Naive thymus-derived CD4-positive, alpha-beta T cell (primary cell): Measurements from ENCODE around the gene KDM8. TPM values are rescaled to one million over a fixed set of nuclear protein-coding genes. Genes with fewer than 3 reads are reported as not detected.

Experiments
- ATAC-seq: fragments of 150-1000 bp; cut with Tn5 transposase; 2 replicates; pipeline ENCODE4 v1.10.0; 2021; ENCODE audit warnings: mild to moderate bottlenecking, moderate library complexity
- CTCF ChIA-PET: fragments of 350-600 bp; sonication (Branson Sonifier 250); formaldehyde crosslinking; loops from one replicate; lab custom pipeline; 2021; ENCODE audit warnings: antibody characterized with exemption; lab: Charles Lee
- POLR2A ChIA-PET: fragments of 350-600 bp; sonication (Branson Sonifier 250); formaldehyde crosslinking; loops from one replicate; lab custom pipeline; 2021; ENCODE audit warnings: antibody characterized with exemption, inconsistent platforms; lab: Charles Lee
- DNase-seq, 9 donors: peaks; one replicate each; pipeline versions ENCODE4 v3.0.0 to v3.0.0-alpha.2; 2020 to 2022; ENCODE audit warnings: mixed read lengths in 1 of 9
- H3K27ac ChIP-seq: one replicate; pipeline ENCODE4 v1.7.0; 2013; ENCODE audit warnings: mild to moderate bottlenecking, low read depth, low read length, moderate library complexity
- H3K27me3 ChIP-seq, 2 donors: one replicate each; pipeline ENCODE4 v1.7.0; 2013; ENCODE audit warnings: low read length in 2 of 2, mild to moderate bottlenecking in 2 of 2, moderate library complexity in 2 of 2; ENCODE audit not compliant: control insufficient read depth in 2 of 2, insufficient read depth in 2 of 2
- H3K36me3 ChIP-seq, 3 experiments: 1 replicate in 2 of 3; 2 replicates in 1 of 3; pipeline ENCODE4 v1.7.0; 2013; ENCODE audit warnings: low read length in 3 of 3, mild to moderate bottlenecking in 3 of 3, moderate library complexity in 1 of 3; ENCODE audit not compliant: insufficient read depth in 3 of 3, control insufficient read depth in 2 of 3
- H3K4me1 ChIP-seq, 2 donors: one replicate each; pipeline ENCODE4 v1.7.0; 2013; ENCODE audit warnings: low read length in 2 of 2, mild to moderate bottlenecking in 2 of 2, moderate library complexity in 1 of 2; ENCODE audit not compliant: control insufficient read depth in 2 of 2, insufficient read depth in 2 of 2
- H3K4me3 ChIP-seq: 2 replicates; pipeline ENCODE4 v1.7.0; 2013; ENCODE audit warnings: mild to moderate bottlenecking, low read length
- H3K9me3 ChIP-seq, 3 experiments: 1 replicate in 2 of 3; 2 replicates in 1 of 3; pipeline ENCODE4 v1.7.0; 2013; ENCODE audit warnings: low read length in 3 of 3; ENCODE audit not compliant: control insufficient read depth in 2 of 3
- H3K27ac Mint-ChIP-seq, 9 donors: one replicate each; pipeline ENCODE4 v1.8.0; 2020 to 2022; ENCODE audit warnings: mixed read lengths in 9 of 9, mild to moderate bottlenecking in 8 of 9, moderate library complexity in 5 of 9, inconsistent platforms in 2 of 9
- H3K27me3 Mint-ChIP-seq, 5 donors: one replicate each; pipeline ENCODE4 v1.8.0; 2021 to 2022; ENCODE audit warnings: mixed read lengths in 5 of 5, mild to moderate bottlenecking in 1 of 5
- H3K36me3 Mint-ChIP-seq, 5 donors: one replicate each; pipeline ENCODE4 v1.8.0; 2020 to 2022; ENCODE audit warnings: mixed read lengths in 5 of 5, mild to moderate bottlenecking in 3 of 5, inconsistent platforms in 1 of 5
- H3K4me1 Mint-ChIP-seq, 7 donors: one replicate each; pipeline ENCODE4 v1.8.0; 2020 to 2022; ENCODE audit warnings: mixed read lengths in 7 of 7, mild to moderate bottlenecking in 3 of 7, inconsistent platforms in 1 of 7
- H3K4me3 Mint-ChIP-seq, 10 donors: one replicate each; pipeline ENCODE4 v1.8.0; 2020 to 2022; ENCODE audit warnings: mild to moderate bottlenecking in 10 of 10, mixed read lengths in 10 of 10, moderate library complexity in 6 of 10, inconsistent platforms in 2 of 10
- H3K9me3 Mint-ChIP-seq, 11 donors: one replicate each; pipeline ENCODE4 v1.8.0; 2020 to 2022; ENCODE audit warnings: mixed read lengths in 11 of 11, mild to moderate bottlenecking in 4 of 11, inconsistent platforms in 1 of 11, moderate library complexity in 1 of 11
- intact Hi-C, 2 donors: fragments of 100-400 bp; cut with micrococcal nuclease; formaldehyde crosslinking; loops; one replicate each; pipeline ENCODE4 v1.15.1; 2023
- polyA plus RNA-seq, 2 donors: library from polyadenylated mRNA; unstranded; fragments of 300-500 nt; fragmentation: Illumina TruSeq; gene quantifications; one replicate each; pipeline ENCODE4 v1.2.3, GENCODE V29; 2021
- total RNA-seq, 6 experiments: library from RNA in 5 of 6; stranded (reverse) in 5 of 6; gene quantifications; 1 replicate in 5 of 6; 2 replicates in 1 of 6; pipeline ENCODE4 v1.2.3 and lab custom pipeline; 2021 to 2026

Gene KDM8
- total and polyA plus RNA-seq, 7 experiments from 2014 or later, result 10.0 to 34.4 (median 18.5) TPM

- H3K27ac ChIP-seq, result peak overlapping the region; percentile 97
- no peaks in the 10 kb centered on the region for H3K36me3 ChIP-seq
- no peaks in the 10 kb centered on the region for H3K27me3 ChIP-seq
- Mint-ChIP-seq H3K9me3 (peaks cover 0 to 2% (median 0%) of the 10 kb centered on the region in 11 donors), H3K27ac (peak overlapping the region; percentile 91 to 100 (median 98)), H3K36me3 (peaks cover 0 to 25% (median 0%) of the 10 kb centered on the region in 5 donors), H3K4me3 (peak overlapping the region in 9 of 10 donors; percentile 21 to 88 (median 84)), H3K27me3 (no peaks in the 10 kb centered on the region), H3K4me1 (peaks cover 67 to 98% (median 88%) of the 10 kb centered on the region in 7 donors)
- peaks cover 91 to 92% of the 10 kb centered on the region in 2 donors for H3K4me1 ChIP-seq
- no peak for DNase-seq
- no peak for ATAC-seq
- ChIA-PET CTCF (interaction anchor here (0.5 to 9.5 kb wide), 24 partner anchors 9 to 222 kb away, joined by 3 to 107 read pairs (median 6); partner anchors contain the start of genes KDM8 and NSMCE1), POLR2A (interaction anchor here (0.8 to 16.3 kb wide), 25 partner anchors 7 to 229 kb away, joined by 3 to 196 read pairs (median 6); partner anchors contain the start of genes IL21R, KDM8 and NSMCE1)
- H3K4me3 ChIP-seq, result peak overlapping the region; percentile 29
- H3K9me3 ChIP-seq, result no peaks in the 10 kb centered on the region
- intact Hi-C loops, result loop anchor here (2.0 kb wide), 3 partner anchors 55 to 169 kb away; partner anchors contain the start of gene IL21R (in 1 of the 2)
Measured at GRCh38 chr16:27234171-27234570, 30.8 kb downstream of the KDM8 start.

GRCh38 chr16:27234603-27235002 is 31.3 kb downstream of the KDM8 start:
- no peaks in the 10 kb centered on the region for H3K27me3 Mint-ChIP-seq
- Histone ChIP-seq H3K27ac (peak overlapping the region; percentile 97), H3K27me3 (no peaks in the 10 kb centered on the region), H3K4me3 (peak overlapping the region; percentile 29), H3K36me3 (no peaks in the 10 kb centered on the region), H3K9me3 (no peaks in the 10 kb centered on the region), H3K4me1 (peaks cover 88 to 91% of the 10 kb centered on the region in 2 donors)
- CTCF ChIA-PET, result interaction anchor here (0.5 to 9.5 kb wide), 27 partner anchors 9 to 222 kb away, joined by 3 to 107 read pairs (median 5); partner anchors contain the start of genes KDM8 and NSMCE1
- peak overlapping the region; percentile 77 to 88 (median 84) for H3K4me3 Mint-ChIP-seq
- H3K9me3 Mint-ChIP-seq, result peaks cover 0 to 3% (median 0%) of the 10 kb centered on the region in 11 donors
- DNase-seq (peak in 1 of 9 donors; percentile 39), ATAC-seq (no peak)
- H3K27ac Mint-ChIP-seq, result peak overlapping the region; percentile 91 to 100 (median 99)
- intact Hi-C loops, result loop anchor here (1.0 to 5.0 kb wide), 20 partner anchors 20 to 1613 kb away; partner anchors contain the start of genes IL21R (in 2 of the 2), KDM8 (in 2 of the 2), NSMCE1 (in 2 of the 2) and TUFM (in 1 of the 2)
- POLR2A ChIA-PET, result interaction anchor here (0.8 to 16.3 kb wide), 34 partner anchors 8 to 228 kb away, joined by 3 to 196 read pairs (median 6); partner anchors contain the start of genes IL21R, KDM8 and NSMCE1
- peaks cover 67 to 98% (median 86%) of the 10 kb centered on the region in 7 donors for H3K4me1 Mint-ChIP-seq
- peaks cover 0 to 23% (median 0%) of the 10 kb centered on the region in 5 donors for H3K36me3 Mint-ChIP-seq

GRCh38 chr16:27235055-27235937 is 32.0 kb downstream of the KDM8 start:
- Mint-ChIP-seq H3K4me1 (peaks cover 70 to 98% (median 90%) of the 10 kb centered on the region in 7 donors), H3K9me3 (peaks cover 0 to 3% (median 0%) of the 10 kb centered on the region in 11 donors), H3K36me3 (peaks cover 0 to 28% (median 0%) of the 10 kb centered on the region in 5 donors), H3K27me3 (no peaks in the 10 kb centered on the region), H3K4me3 (peak overlapping the region; percentile 77 to 88 (median 84)), H3K27ac (peak overlapping the region; percentile 91 to 100 (median 99))
- intact Hi-C loops, result loop anchor here (1.0 to 5.0 kb wide), 20 partner anchors 19 to 1612 kb away; partner anchors contain the start of genes IL21R (in 2 of the 2), KDM8 (in 2 of the 2), NSMCE1 (in 2 of the 2) and TUFM (in 1 of the 2)
- Histone ChIP-seq H3K36me3 (no peaks in the 10 kb centered on the region), H3K4me1 (peaks cover 82 to 84% of the 10 kb centered on the region in 2 donors), H3K27me3 (no peaks in the 10 kb centered on the region), H3K9me3 (no peaks in the 10 kb centered on the region), H3K27ac (peak overlapping the region; percentile 97), H3K4me3 (peak overlapping the region; percentile 29)
- DNase-seq, result peak; percentile 61 to 97 (median 96)
- POLR2A ChIA-PET, result interaction anchor here (0.7 to 16.3 kb wide), 37 partner anchors 8 to 228 kb away, joined by 3 to 196 read pairs (median 6); partner anchors contain the start of genes IL21R, KDM8 and NSMCE1
- CTCF ChIA-PET, result interaction anchor here (0.7 to 9.5 kb wide), 27 partner anchors 8 to 221 kb away, joined by 3 to 107 read pairs (median 6); partner anchors contain the start of genes KDM8 and NSMCE1
- peak; percentile 82 for ATAC-seq

GRCh38 chr16:27235938-27236245 is 32.6 kb downstream of the KDM8 start:
- H3K27me3 ChIP-seq, result no peaks in the 10 kb centered on the region
- peaks cover 76 to 78% of the 10 kb centered on the region in 2 donors for H3K4me1 ChIP-seq
- peak overlapping the region; percentile 97 for H3K27ac ChIP-seq
- DNase-seq (peak in 1 of 9 donors; percentile 43), ATAC-seq (no peak)
- H3K9me3 Mint-ChIP-seq, result peaks cover 0 to 1% (median 0%) of the 10 kb centered on the region in 11 donors
- H3K4me3 ChIP-seq, result peak overlapping the region; percentile 5
- peaks cover 64 to 92% (median 85%) of the 10 kb centered on the region in 7 donors for H3K4me1 Mint-ChIP-seq
- CTCF ChIA-PET, result interaction anchor here (0.7 to 9.5 kb wide), 18 partner anchors 13 to 221 kb away, joined by 3 to 107 read pairs (median 8); partner anchors contain the start of gene KDM8
- peak overlapping the region; percentile 91 to 100 (median 99) for H3K27ac Mint-ChIP-seq
- H3K36me3 ChIP-seq, result no peaks in the 10 kb centered on the region
- no peaks in the 10 kb centered on the region for H3K27me3 Mint-ChIP-seq
- intact Hi-C loops, result loop anchor here (1.0 to 5.0 kb wide), 20 partner anchors 18 to 1611 kb away; partner anchors contain the start of genes IL21R (in 2 of the 2), KDM8 (in 2 of the 2), NSMCE1 (in 2 of the 2) and TUFM (in 1 of the 2)
- H3K36me3 Mint-ChIP-seq, result peaks cover 0 to 23% (median 0%) of the 10 kb centered on the region in 5 donors
- H3K9me3 ChIP-seq, result no peaks in the 10 kb centered on the region
- POLR2A ChIA-PET, result interaction anchor here (0.7 to 16.3 kb wide), 26 partner anchors 8 to 227 kb away, joined by 3 to 196 read pairs (median 8); partner anchors contain the start of genes IL21R, KDM8 and NSMCE1
- peak overlapping the region; percentile 77 to 88 (median 84) for H3K4me3 Mint-ChIP-seq

GRCh38 chr16:27236635-27237218 is 33.4 kb downstream of the KDM8 start:
- H3K36me3 ChIP-seq, result no peaks in the 10 kb centered on the region
- peaks cover 64 to 91% (median 85%) of the 10 kb centered on the region in 7 donors for H3K4me1 Mint-ChIP-seq
- peak overlapping the region; percentile 54 to 91 (median 80) for H3K4me3 Mint-ChIP-seq
- intact Hi-C loops, result loop anchor here (1.0 to 5.0 kb wide), 3 partner anchors 10 to 1611 kb away; partner anchors contain the start of gene TUFM (in 1 of the 2)
- DNase-seq, result peak in 1 of 9 donors; percentile 49
- H3K27me3 Mint-ChIP-seq, result no peaks in the 10 kb centered on the region
- H3K27ac Mint-ChIP-seq, result peak overlapping the region; percentile 94 to 100 (median 99)
- H3K9me3 ChIP-seq, result no peaks in the 10 kb centered on the region
- peaks cover 0 to 1% (median 0%) of the 10 kb centered on the region in 11 donors for H3K9me3 Mint-ChIP-seq
- H3K4me3 ChIP-seq, result no peak overlapping the region
- ChIA-PET CTCF (interaction anchor here (0.8 to 9.5 kb wide), 10 partner anchors 14 to 137 kb away, joined by 3 to 107 read pairs (median 6); no protein-coding TSS in a partner anchor), POLR2A (interaction anchor here (0.6 to 16.3 kb wide), 21 partner anchors 10 to 227 kb away, joined by 3 to 196 read pairs (median 4); partner anchors contain the start of gene KDM8)
- H3K27me3 ChIP-seq, result no peaks in the 10 kb centered on the region
- H3K4me1 ChIP-seq, result peaks cover 68 to 69% of the 10 kb centered on the region in 2 donors
- peak overlapping the region; percentile 97 for H3K27ac ChIP-seq
- ATAC-seq, result no peak
- H3K36me3 Mint-ChIP-seq, result peaks cover 0 to 27% (median 0%) of the 10 kb centered on the region in 5 donors
